Stomach (tissue), 4 donors: ENCODE data around the gene ABCA9.

Source experiments
- CTCF ChIP-seq, 7 experiments: fragments of 450-650 bp in 4 of 7; fragments of 200-600 bp in 3 of 7; sonication (generic) in 3 of 7; IDR thresholded peaks; one replicate each; pipeline ENCODE4 v1.5.1; 2016 to 2019; ENCODE audit warnings: antibody characterized with exemption in 7 of 7, control low read depth in 2 of 7, mild to moderate bottlenecking in 1 of 7
- POLR2A ChIP-seq, 4 donors: fragments of 450-650 bp; IDR thresholded peaks; one replicate each; pipeline ENCODE4 v1.6.1; 2016; ENCODE audit warnings: antibody characterized with exemption in 4 of 4, control low read depth in 2 of 4, mild to moderate bottlenecking in 1 of 4, moderate library complexity in 1 of 4
- POLR2AphosphoS5 ChIP-seq, 3 donors: sonication (generic); formaldehyde crosslinking; IDR thresholded peaks; one replicate each; pipeline ENCODE4 v1.6.1; 2016; ENCODE audit warnings: antibody characterized with exemption in 3 of 3

- TF ChIP-seq CTCF (IDR thresholded peaks at IDR 0.05) = no peak
- no peak for TF ChIP-seq POLR2AphosphoS5 (IDR thresholded peaks at IDR 0.05)
- no peak for TF ChIP-seq POLR2A (IDR thresholded peaks at IDR 0.05)
Observed at GRCh38 chr17:69018687-69019086, 42.0 kb downstream of the ABCA9 start.
